NCI-H446 treated with DMSO at 0.1 percent for 48 hours (cell line): ENCODE measurements around the gene FRG2B.
"Not testable (repeated sequence)": the region's sequence is repeated elsewhere in the genome, so short reads cannot be mapped to it uniquely, and the experiment has no call there.

Source experiments
- DNase-seq: peaks from one replicate; lab custom pipeline; 2025; lab: John Stamatoyannopoulos, UW

FRG2B gene

GRCh38 chr10:133599869-133600268 is 26.7 kb downstream of the FRG2B start:
- not testable (repeated sequence) for DNase-seq

GRCh38 chr10:133592716-133593115 is 33.9 kb downstream of the FRG2B start:
- DNase-seq, result no peak

- DNase-seq, result no peak
Observed at GRCh38 chr10:133590970-133591359, 35.6 kb downstream of the FRG2B start.

GRCh38 chr10:133590226-133590969 is 36.2 kb downstream of the FRG2B start:
- DNase-seq, result no peak

GRCh38 chr10:133577037-133577436 is 49.6 kb downstream of the FRG2B start:
- not testable (repeated sequence) for DNase-seq
